RWPE1 (cell line): ENCODE measurements around the gene COL25A1.

ENCODE experiments used
- CTCF ChIA-PET: fragments of 350-600 bp; sonication (Branson Sonifier 250); formaldehyde crosslinking; extraction: SDS; loops from one replicate; lab custom pipeline; 2021; lab: Yijun Ruan, JAX
- POLR2A ChIA-PET: fragments of 400-600 bp; formaldehyde crosslinking; extraction: SDS; loops from one replicate; lab custom pipeline; 2020; ENCODE audit warnings: antibody characterized with exemption; ENCODE audit not compliant: low non-redundant PET; lab: Yijun Ruan, JAX
- DNase-seq: peaks from one replicate; pipeline ENCODE4 v3.0.0; 2012; ENCODE audit warnings: low spot score
- H3K27ac ChIP-seq: fragments of 450-650 bp; 2 replicates; pipeline ENCODE4 v1.5.1; 2017
- CTCF ChIP-seq: fragments of 450-650 bp; conservative IDR thresholded peaks from 2 replicates; pipeline ENCODE4 v1.5.1; 2017; ENCODE audit warnings: low read depth, mild to moderate bottlenecking

The COL25A1 gene

GRCh38 chr4:108763986-108764385 lies 538.5 kb downstream of the COL25A1 start:
- ChIA-PET POLR2A (no interaction called here), CTCF (no interaction called here)
- DNase-seq: no peak
- TF ChIP-seq CTCF: no peak
- H3K27ac ChIP-seq: no peak overlapping the region

DNA sequence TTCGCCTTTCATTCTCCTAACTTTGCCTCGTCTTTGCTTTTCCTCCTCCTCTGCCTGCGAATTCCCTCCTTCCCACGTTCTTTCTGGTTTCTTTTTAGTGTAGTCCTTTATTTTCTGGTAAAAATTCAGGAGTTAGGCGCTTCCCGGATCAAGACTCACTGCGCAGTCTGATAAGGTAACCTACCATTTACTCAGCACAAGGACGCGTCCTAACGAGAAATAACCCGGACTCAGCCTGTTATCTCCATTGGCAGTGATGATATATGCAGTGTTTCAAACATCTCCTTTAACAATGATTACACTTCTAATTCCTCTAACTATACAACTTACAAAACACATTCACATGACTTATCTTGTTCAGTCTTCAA lies 539.2 kb downstream of the COL25A1 start:
- CTCF ChIA-PET: interaction anchor here (0.6 kb wide), 1 partner anchor 192 kb away, joined by 4 read pairs; no protein-coding TSS in a partner anchor
- DNase-seq: no peak
- H3K27ac ChIP-seq: no peak overlapping the region
- no peak for TF ChIP-seq CTCF
- POLR2A ChIA-PET: interaction anchor here (0.5 kb wide), 1 partner anchor 105 kb away, joined by 7 read pairs; no protein-coding TSS in a partner anchor

GRCh38 chr4:108762559-108763225 lies 539.8 kb downstream of the COL25A1 start, which contains the start of gene ETNPPL:
TSS of gene ETNPPL (minus strand) at chr4:108763053. CDS start at chr4:108762898, 155 bp downstream.
- TF ChIP-seq CTCF: no peak
- CTCF ChIA-PET: interaction anchor here (0.6 kb wide), 1 partner anchor 193 kb away, joined by 4 read pairs; no protein-coding TSS in a partner anchor
- DNase-seq: no peak
- no peak within 1 kb of the TSS for H3K27ac ChIP-seq
- POLR2A ChIA-PET: interaction anchor here (0.5 kb wide), 1 partner anchor 104 kb away, joined by 7 read pairs; no protein-coding TSS in a partner anchor
